ENCODE measurements around the gene MXRA5. TPM values are rescaled to one million over a fixed set of nuclear protein-coding genes. Genes with fewer than 3 reads are reported as not detected.
A peak's percentile ranks its signal among the peaks of the same experiment; 100 is the strongest.

MXRA5 gene
- total RNA-seq, 1 donor from 2014 or later: 0.37 TPM

- no peaks in the 10 kb centered on the region for H3K79me2 ChIP-seq (ENCODE audit: low read depth)
- no peak overlapping the region for H3K4me3 Mint-ChIP-seq
- H3F3A ChIP-seq (ENCODE audit: low read depth): no peaks in the 10 kb centered on the region
- H3K27ac ChIP-seq: no peak overlapping the region
- no peak overlapping the region for H3K4me2 ChIP-seq
- no peak for DNase-seq (ENCODE audit: low spot score)
- H3K4me1 ChIP-seq: no peaks in the 10 kb centered on the region
- H3K4me1 Mint-ChIP-seq: peaks cover 14% of the 10 kb centered on the region
- H3K9me3 Mint-ChIP-seq: peaks cover 39% of the 10 kb centered on the region
- no peaks in the 10 kb centered on the region for H4K20me1 ChIP-seq (ENCODE audit: low read depth)
- H2AFZ ChIP-seq (replicated peaks): no peak overlapping the region
- H3K36me3 ChIP-seq: no peaks in the 10 kb centered on the region
- no peaks in the 10 kb centered on the region for H3K9me3 ChIP-seq (ENCODE audit: low read depth)
- peaks cover 9% of the 10 kb centered on the region for H3K27me3 Mint-ChIP-seq (ENCODE audit: insufficient read depth, low read depth)
- H3K27ac Mint-ChIP-seq: no peak overlapping the region
- H3K36me3 Mint-ChIP-seq: peaks cover 6% of the 10 kb centered on the region
- TF ChIP-seq EZH2phosphoT487 (IDR thresholded peaks at IDR 0.05) (no peak), EZH2 (IDR thresholded peaks at IDR 0.05) (no peak), CTCF (IDR thresholded peaks at IDR 0.05) (no peak)
- H3K9ac ChIP-seq: no peak overlapping the region
- no peaks in the 10 kb centered on the region for H3K27me3 ChIP-seq
- no peak overlapping the region for H3K4me3 ChIP-seq
Observed at GRCh38 chrX:3263681-3264126, 82.7 kb downstream of the MXRA5 start.

- Mint-ChIP-seq H3K27me3 (ENCODE audit: insufficient read depth, low read depth) (peaks cover 9% of the 10 kb centered on the region), H3K36me3 (peaks cover 6% of the 10 kb centered on the region), H3K4me3 (no peak overlapping the region), H3K27ac (peak overlapping the region; percentile 46), H3K9me3 (peaks cover 40% of the 10 kb centered on the region), H3K4me1 (peaks cover 14% of the 10 kb centered on the region)
- no peaks in the 10 kb centered on the region for H3K4me1 ChIP-seq
- no peaks in the 10 kb centered on the region for H4K20me1 ChIP-seq (ENCODE audit: low read depth)
- no peak for TF ChIP-seq EZH2phosphoT487 (IDR thresholded peaks at IDR 0.05)
- TF ChIP-seq EZH2 (IDR thresholded peaks at IDR 0.05): no peak
- no peak for TF ChIP-seq CTCF (IDR thresholded peaks at IDR 0.05)
- H2AFZ ChIP-seq (replicated peaks): no peak overlapping the region
- no peak overlapping the region for H3K4me3 ChIP-seq
- no peaks in the 10 kb centered on the region for H3F3A ChIP-seq (ENCODE audit: low read depth)
- H3K4me2 ChIP-seq: no peak overlapping the region
- no peaks in the 10 kb centered on the region for H3K79me2 ChIP-seq (ENCODE audit: low read depth)
- H3K27me3 ChIP-seq: no peaks in the 10 kb centered on the region
- DNase-seq (ENCODE audit: low spot score): no peak
- H3K9me3 ChIP-seq (ENCODE audit: low read depth): no peaks in the 10 kb centered on the region
- H3K9ac ChIP-seq: no peak overlapping the region
- no peaks in the 10 kb centered on the region for H3K36me3 ChIP-seq
- H3K27ac ChIP-seq: no peak overlapping the region
Observed at GRCh38 chrX:3262901-3263300, 83.6 kb downstream of the MXRA5 start.

Data from neural progenitor cell (in vitro differentiated cells).